Activated CD4-positive, alpha-beta T cell treated with anti-CD3 and anti-CD28 coated beads, Interleukin-10, Interleukin-2, amounts not matched to agents 100 ng/mL and 50 ng/mL, durations not matched to agents 16 hours and 8 hours (primary cell): ENCODE measurements around the gene PCBP3.

ENCODE experiments used
- DNase-seq: peaks from one replicate; pipeline ENCODE4 v3.0.0-alpha.2; 2020

The PCBP3 gene

DNA sequence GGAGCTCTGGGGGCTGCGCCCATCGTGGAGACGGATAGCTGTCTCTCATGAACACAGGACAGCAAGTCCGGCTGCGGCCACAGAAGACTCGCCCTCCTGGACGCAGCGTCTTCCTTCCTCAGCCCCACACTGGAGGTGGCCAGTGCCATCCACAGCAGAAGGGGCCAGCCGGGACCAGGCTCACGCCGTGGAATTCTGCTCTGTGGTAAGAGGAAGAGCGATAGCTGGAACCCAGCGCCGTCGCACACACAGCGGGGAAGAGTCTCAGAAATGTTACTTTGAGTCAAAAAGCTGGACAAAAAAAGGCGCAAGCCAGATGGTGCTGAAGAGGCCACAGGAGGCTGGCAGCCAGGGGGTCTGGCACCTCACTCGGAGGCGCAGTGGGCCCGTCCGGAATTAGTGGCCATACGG, 224.2 kb downstream of the PCBP3 start:
- no peak for DNase-seq

DNA sequence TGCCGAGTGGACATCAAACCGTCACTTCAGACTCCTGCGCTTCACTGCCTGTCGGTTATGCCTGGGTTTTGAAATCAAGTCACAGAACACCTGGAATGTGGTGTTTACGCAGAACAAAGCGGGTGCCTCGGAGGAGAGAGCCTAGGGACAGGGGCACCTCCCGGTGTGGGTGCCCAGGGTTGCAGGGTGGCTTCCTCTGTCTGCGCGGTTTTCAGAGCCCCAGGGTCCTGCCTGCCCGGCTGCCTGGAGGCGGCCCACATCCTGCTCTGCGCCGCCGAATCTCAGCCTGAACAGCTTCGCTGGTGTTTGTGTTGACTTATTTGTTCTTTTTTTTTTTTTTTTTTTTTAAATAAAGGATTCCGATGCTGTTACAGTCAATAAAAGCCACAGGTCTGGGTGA, 224.6 kb downstream of the PCBP3 start:
- no peak for DNase-seq

DNA sequence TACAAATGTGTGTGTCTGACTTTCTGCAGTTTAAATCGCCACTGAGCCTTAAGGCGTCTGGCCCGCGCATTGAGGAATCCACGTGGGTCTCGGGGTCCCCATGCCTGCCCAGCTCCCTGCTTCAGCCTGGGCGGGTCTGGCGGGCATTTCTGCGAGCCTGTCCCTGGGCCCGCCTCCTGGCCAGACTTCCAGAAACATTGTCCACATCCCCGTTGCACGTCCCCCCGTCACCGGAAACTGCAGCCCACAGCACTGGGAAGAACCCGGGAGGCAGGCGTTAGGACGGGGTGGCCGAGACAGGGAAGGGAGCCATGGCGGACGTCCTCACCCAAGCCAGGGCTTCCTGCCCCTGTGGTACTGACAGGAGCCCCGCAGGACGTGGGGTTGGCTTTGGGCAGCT, 225.0 kb downstream of the PCBP3 start:
- DNase-seq, result no peak

DNA sequence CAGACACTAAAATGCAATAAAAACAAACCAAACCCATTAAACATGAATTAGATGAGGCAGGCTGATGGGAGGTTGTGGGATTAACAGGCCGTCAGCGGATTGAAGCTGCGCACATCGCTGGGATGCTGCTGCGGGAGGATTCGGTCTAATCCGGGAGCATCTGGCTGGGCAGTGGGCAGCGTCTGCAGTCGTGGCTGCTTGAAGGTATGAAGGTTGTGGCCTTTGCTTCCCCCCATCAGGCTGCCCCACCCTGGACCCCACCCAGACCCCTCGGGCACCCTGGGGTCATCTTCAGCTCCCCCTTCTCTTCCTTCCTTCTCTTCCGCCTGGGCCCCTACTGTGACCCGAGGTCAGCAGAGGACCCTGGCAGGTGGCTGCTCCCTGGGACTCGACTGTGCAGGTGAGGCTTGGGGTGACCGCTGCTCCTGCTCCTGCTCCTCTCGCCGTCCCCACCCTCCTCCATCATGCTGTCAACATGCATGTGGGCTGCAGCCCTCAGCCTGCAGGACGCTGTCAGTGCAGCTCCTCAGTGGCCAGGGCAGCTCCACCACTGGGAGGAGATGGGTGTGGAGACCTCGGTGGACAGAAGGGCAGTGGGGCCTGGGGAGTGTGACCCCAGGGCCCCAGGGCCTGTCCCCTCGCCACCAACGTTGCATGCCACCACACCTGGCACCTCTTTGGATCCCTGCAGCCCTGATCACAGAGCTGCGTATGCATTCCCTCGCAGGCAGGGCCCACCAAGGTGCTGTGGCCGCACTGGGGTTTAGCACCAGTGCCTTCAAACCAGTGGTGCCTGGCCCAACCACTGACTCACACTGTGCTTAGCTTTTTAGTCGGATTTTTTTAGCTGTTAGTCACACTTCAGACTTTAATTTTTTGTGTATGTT, 225.8 kb downstream of the PCBP3 start:
- DNase-seq, result no peak

DNA sequence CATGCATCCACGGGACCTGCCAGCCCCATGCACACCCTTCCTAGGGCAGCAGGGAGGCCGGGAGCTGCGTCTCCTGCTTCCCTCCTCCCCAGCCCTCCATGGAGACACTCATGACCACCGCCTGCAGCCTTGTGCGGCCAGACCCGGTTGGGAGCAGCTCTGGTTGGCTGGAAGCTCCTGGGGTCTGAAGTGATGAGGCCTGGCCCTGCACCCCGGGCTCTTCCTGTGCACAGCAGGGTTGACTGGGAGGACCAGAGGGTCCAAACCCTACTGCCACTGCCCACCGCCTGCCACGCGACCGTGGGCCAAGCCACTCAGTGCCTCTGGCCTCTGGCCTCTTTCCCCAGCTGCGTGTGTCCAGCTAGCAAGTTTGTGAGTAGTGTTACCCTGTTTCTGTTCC, 226.9 kb downstream of the PCBP3 start:
- no peak for DNase-seq

DNA sequence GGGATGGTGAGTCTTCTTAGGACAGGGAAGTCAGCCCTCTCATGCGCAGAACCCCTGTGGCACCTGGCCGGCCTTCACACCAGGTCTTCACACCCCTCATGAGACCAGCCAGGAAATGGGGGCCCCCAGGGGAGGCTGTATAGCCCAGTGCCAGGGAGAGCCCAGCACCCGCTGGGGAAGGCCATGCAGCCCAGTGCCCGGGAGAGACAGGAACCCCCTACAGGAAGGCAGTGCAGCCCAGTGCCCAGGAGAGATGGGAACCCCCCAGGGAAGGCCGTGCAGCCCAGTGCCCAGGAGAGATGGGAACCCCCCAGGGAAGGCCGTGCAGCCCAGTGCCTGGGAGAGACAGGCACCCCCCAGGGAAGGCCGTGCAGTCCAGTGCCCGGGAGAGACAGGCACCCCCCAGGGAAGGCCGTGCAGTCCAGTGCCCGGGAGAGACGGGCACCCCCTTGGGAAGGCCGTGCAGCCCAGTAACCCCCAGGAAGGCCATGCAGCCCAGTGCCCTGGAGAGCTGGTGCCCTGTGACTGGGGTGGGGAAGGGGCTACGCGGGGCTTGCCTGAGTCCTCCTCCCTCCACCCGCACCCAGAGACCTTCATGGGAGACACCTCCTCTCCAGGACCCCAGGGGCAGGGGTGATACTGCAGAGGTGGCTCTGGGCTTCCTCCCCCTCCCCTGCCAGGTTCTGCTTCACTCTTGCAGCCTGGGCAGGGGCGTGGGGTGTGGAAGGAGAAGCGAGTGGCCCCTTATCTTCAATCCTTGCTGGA, 227.5 kb downstream of the PCBP3 start:
- no peak for DNase-seq

DNA sequence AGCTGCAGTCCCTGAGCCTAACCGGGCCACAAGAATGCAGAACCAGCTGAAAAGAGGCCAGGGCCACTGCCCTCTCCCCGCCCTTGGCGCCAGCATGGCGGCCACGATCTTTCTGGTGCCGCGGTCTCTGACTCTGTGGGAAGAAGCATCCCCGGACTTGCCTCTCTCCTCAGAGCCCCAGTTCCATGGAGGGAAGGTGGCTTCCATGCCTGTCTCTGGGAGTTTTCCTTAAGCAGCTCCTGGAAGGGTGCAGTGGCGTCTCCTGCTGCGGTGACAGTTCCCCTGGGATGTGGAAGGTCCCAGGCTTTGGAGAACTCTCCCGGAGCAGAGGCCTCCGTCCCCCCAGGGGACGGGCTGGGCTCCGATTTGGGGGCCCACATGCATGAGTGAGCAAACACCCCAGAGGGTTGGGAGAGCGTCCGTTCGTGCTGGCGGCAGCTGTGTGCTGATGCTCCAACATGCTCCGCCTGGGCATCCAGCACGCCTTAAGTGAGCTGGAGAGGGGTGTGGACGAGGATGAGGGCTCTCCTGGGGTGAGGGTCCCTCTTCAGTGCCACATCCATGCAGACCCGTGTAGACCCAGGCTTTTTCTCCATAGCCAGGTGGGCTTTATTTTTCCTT, 228.2 kb downstream of the PCBP3 start:
- DNase-seq, result no peak

DNA sequence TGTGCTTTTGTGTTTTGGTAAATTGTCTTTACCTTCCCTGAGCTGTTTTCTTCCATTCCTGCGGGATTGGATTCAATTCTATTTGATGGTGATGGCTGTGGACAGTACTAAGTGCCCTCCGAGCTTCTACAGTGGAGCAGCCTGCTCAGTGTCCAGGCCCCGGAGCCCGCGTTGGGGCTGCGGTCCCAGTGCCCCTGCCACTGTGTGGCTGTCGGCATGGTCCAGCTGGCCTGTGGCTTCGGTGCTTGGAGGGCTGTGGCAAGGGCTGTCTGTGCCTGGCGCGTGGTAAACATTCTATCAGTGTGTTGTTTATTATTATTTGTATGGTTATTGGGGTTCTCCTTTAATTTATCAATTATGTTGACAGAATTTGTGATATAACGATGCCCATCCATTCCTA, 228.9 kb downstream of the PCBP3 start:
- DNase-seq, result no peak

DNA sequence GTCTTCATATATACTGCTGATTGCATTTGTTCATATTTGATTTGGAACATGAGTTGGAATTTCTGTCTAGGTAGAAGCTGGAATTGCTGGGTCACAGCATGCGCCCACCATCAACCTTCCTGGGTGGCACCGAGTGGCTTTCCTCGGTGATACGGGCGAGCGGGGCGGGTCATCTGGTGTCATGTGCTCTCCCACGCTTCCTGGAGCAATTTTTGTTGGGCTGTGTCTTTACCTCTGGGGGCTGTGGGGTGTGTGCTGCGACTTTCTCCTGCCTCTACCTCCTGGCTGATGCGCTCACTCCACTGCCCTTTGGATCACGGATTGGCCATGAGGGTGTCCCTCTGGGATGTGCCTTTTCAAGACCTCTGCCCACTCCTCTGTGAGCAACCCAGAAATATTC, 229.4 kb downstream of the PCBP3 start:
- DNase-seq, result no peak

DNA sequence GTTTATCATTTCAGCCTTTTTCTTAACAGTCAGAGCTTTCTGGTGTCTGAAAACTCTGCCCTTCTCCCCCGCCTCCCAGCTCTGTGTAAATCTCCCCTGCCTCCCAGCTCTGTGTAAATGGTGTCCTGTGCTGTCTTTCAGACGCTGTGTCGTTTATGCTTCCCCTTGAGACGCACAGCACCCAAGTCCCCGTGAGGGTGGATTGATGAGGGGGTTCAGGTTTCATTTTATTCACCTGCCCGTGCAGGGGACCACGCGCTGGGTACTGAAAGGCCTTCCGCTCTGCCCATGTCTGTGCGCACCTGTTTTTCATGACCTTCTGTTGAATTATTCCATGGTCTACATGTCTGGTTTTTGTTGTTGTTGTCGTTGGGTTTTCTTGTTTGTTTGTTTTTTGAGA, 229.9 kb downstream of the PCBP3 start:
- DNase-seq, result no peak

DNA sequence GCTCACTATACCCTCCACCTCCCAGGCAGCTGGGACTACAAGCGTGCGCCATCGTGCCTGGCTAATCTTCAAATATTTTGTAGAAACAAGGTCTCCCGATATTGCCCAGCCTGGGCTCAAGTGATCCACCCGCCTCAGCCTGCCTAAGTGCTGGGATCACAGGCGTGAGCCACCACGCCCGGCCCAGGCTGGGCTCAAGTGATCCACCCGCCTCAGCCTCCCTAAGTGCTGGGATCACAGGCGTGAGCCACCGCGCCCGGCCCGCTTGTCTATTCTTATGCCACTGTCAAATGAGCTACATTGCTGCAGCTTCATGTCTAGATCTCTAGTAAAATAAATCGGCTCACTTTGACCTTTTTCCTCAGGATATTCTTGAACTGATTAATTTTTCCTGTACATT, 230.3 kb downstream of the PCBP3 start:
- DNase-seq, result no peak

DNA sequence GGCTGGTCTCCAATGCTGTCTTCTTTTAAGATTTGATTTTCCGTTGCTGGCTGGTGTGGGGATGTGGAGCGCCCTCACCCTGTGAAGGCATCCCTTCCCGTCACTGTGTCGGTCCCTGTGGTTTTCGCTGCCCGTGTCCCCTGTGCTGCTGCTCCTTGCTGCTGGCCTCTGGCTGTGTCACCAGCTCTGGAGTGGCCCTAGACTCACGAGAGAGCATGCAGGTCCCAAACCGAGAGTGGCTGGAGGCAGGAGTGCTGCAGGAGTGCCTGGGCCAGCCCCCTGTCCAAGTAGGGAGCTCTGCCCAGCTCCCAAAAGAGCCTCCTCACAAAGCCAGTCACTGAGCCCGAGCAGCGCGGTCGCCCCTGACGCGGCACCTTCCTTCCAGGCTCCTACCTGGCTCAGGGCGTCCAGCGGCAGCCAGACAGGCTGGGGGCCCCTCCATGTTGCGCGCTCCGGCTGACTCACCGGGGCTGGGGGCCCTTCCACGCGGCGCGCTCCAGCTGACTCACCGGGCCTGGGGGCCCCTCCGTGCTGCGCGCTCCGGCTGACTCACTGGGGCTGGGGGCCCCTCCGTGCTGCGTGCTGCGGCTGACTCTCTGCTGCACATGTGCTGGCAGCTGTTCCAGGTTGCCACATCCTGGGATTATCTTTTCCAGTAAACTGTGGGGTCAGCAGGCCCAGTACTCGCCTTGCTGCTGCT, 231.3 kb downstream of the PCBP3 start:
- no peak for DNase-seq

DNA sequence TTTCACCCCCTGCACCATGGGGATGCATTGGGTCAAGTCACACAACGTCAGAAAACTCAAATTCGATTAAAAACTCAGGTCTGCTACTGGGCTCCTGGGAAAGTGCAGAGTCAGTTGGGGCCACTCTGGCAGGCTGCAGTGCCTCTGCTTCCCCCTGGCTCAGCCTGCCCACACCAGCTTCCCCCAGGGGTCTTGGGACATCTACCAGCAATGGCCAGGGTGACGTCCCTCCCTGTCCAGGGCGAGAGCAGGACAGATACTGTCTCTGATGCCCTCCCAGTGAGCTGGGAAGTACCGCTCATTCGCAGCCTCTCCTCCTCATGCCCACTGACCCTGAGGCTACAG, 231.9 kb downstream of the PCBP3 start:
- no peak for DNase-seq

DNA sequence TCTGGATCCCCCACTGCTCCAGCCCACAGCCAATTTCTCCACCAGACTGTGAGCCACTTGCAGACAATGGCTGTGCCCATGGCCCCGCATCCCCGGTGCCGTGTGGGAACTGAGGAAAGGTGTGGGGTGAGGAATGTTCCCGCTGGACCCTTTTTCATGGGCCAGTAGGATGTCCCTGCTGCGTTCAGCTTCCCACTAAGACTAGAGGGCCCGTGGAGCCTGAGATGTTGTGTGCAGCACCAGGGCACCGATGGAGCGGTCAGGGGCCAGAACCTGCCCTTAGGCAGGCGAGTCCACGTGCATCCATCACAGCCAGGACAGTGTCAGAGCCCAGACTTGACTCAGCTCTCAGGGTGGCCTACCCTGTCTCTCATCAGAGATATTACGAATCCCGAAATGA, 232.4 kb downstream of the PCBP3 start:
- no peak for DNase-seq

DNA sequence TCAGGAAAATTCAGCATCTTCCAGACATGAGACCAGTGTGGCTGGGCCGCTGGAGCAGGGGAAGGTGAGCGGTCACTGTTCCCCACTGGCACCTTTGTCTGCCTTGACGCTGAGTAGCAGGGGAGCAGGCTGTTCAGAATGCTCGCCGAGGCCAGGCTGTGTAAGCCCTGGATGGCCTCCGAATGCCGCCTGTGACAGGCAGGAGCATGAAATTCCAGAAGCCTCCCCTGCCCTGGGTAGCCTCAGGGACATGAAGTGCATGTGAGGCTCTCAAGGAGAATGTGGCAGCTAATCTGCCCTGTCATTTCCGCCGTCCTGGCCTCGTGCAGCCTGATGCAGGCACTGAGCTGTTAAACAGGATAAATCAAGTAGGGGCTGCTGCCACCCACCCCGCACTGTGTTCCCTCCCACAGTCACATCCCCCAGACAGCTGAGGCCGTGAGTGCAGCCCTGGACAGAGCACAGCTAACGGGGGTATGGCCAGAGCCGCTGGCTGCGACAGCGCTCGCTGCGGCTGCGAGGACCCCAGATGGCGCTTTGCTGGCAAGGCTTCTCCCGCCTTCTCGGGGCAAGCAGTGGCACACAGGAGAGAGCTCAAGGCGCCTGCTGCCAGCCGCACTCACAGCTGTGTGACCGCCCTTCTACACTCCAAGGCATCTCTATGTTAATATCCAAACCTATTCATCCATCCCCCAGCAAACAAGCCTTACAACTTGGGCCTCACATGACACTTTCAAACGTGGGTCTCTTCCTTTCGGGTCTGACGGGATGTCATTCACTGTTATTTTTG, 233.1 kb downstream of the PCBP3 start:
- no peak for DNase-seq

DNA sequence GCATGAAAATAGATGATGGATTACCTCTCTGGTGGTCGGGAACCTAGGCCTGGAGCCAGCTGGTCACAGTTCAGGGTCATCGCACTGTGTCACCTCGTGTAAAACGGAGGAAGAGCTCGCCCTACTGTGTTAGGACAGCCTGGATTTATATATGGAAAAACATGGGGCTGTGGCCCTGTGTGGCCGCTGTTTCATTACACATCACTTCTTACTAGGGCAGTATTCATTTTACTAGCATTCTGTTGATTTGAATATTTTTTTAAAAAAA, 233.6 kb downstream of the PCBP3 start:
- DNase-seq, result no peak

DNA sequence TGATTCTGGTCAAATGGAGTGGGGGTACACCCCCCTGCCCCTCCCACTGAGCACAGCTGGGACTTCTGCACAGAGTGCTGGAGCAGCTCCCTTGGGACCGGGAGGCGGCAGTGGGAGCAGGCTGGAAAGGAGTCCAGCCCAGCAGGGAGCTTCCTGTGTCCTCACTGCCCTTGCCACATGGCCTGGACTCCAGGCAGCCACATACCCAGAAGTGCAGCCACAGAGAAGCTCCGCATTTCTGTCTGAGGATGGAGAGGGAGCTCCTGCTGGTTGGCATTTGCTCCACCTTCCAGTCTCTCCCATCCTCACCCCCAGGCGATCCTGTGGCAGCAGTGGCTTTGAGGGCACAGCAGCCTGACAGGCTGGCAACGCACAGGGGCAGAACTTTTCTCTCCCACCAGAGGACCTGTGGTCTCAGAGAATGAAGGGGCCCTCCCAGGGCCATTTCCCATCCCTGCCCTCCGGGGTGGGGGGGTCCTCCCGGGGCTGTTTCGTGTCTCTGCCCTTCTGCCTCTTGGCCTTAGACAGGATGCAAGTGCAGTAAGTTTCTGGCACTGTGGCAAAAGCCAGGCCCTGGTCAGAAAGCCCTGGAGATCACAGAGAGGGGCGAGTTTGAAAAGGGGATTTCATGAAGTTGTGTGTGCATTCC, 234.4 kb downstream of the PCBP3 start:
- no peak for DNase-seq

DNA sequence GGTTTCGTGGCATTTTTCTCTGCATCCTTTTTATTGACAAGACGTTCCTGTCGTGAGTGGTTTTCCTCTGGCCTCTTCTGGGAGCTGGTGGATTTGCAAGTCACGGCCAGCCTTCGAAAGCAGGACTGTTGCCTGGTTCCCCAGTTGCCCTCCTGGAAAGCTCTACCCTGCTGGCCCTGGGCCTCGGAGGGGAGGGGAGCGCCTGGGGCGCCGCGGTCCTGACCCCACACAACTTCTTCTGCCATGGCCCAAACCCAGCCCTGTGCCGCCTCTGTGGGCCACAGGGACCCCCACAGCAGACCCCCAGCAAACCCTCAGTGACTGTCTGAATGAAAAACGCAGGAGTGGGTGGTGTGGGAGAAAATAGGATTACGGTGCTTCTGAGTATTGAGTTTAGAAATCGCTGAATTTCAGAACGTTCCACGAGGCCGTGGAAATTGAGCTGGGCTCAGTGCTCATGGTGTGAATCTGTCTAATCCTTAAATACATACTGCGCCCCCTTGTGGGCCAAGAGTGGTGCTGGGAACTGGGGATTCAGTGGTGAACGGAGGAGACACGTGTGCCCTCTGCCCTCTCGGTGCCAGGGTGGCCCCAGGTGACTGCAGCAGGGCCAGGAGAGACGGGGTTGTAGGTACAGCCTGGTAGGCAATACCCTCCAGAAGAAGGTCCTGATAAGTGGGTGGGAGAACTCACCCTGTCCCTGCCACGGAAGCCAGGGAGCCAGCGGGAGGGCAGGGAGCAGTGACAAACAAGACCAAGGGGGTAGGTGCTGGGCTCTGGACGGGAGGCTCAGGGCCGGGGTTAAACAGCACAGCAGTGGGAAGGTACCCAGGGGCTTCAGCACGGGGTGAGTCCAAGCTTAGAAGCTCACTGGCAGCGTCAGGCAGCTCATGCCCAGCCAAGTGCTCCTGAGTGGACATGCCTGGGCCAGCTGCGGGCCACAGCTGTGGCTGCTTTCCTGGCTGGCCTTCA, 236.9 kb downstream of the PCBP3 start:
- DNase-seq, result peak; percentile 80

DNA sequence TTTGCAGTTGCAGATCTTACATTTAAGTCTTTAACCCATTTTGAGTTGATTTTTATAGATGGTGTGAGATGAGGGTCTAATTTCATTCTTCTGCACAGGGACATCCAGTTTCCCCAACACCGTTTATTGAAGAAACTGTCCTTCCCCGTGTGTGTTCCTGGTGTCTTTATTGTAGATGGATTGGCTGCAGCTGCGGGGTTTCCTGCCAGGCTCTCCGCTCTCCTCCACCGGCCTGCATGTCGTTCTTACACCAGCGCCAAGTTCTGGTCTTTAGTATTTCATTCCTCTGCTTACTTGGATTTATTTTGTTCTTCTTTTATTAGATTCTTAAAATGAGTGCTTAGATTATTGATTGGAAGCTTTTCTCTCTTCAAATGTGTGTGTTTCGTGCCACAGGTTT, 239.1 kb downstream of the PCBP3 start:
- DNase-seq, result no peak

DNA sequence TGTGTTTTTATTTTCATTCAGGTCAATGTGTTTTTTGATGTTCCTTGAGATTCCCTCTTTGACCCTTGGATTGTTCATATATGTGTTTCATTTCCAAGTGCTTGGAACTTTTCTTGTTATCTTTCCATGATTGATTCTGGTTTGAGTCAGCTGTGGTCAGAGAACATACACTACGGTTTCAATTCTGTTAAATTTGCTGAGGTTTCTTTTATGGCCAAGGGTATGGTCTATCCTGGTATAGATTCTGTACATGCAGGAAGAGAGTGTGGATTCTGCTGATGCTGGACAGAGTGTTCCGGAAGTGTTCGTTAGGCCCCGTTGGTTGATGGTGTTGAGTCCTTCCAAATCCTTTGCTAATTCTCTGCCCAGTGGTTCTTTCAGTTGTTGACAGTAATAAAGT, 239.6 kb downstream of the PCBP3 start:
- no peak for DNase-seq

DNA sequence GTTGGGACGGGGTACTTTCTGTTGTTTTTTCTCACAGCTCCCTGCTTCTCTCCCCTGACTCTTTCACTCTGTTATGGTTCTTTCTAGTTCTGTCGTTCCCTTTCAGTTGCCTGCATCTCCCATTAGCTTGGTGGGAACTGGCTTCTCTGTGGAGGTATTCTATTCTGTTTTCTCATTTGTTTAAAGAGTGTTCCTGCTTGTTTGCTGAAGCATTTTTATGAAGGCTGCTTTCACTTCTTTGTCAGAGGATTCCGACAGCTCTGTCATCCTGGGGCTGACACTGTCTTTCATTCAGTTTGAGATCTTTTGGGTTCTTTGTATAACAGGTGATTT, 242.0 kb downstream of the PCBP3 start:
- DNase-seq, result no peak
